Measurements from ENCODE around the gene LFNG.

Gene LFNG

GRCh38 chr7:2573761-2574160 is 54.2 kb downstream of the LFNG start:
- no peaks in the 10 kb centered on the region for H3K9me3 ChIP-seq (ENCODE audit: control insufficient read depth in 2 of 2, low read length in 2 of 2)
- peaks cover 38 to 40% of the 10 kb centered on the region in 2 donors for H3K36me3 ChIP-seq (ENCODE audit: control insufficient read depth in 2 of 2, insufficient read depth in 2 of 2, low read length in 2 of 2)
- no peak overlapping the region for H3K4me3 ChIP-seq (ENCODE audit: low read length in 2 of 2)
- H3K27ac ChIP-seq (ENCODE audit: low read depth in 2 of 2, low read length in 2 of 2) = no peak overlapping the region
- H3K27me3 ChIP-seq (ENCODE audit: control insufficient read depth in 2 of 2, insufficient read depth in 2 of 2, low read length in 2 of 2) = no peaks in the 10 kb centered on the region
- H3K4me1 ChIP-seq (ENCODE audit: control insufficient read depth in 2 of 2, insufficient read depth in 2 of 2, low read length in 2 of 2) = no peaks in the 10 kb centered on the region
- no peak overlapping the region for H3K9ac ChIP-seq (ENCODE audit: low read depth in 1 of 2, low read length in 2 of 2)

- Histone ChIP-seq H3K9ac (ENCODE audit: low read depth in 1 of 2, low read length in 2 of 2) (no peak overlapping the region), H3K4me3 (ENCODE audit: low read length in 2 of 2) (no peak overlapping the region), H3K9me3 (ENCODE audit: control insufficient read depth in 2 of 2, low read length in 2 of 2) (no peaks in the 10 kb centered on the region), H3K36me3 (ENCODE audit: control insufficient read depth in 2 of 2, insufficient read depth in 2 of 2, low read length in 2 of 2) (peaks cover 32 to 39% of the 10 kb centered on the region in 2 donors), H3K4me1 (ENCODE audit: control insufficient read depth in 2 of 2, insufficient read depth in 2 of 2, low read length in 2 of 2) (no peaks in the 10 kb centered on the region), H3K27me3 (ENCODE audit: control insufficient read depth in 2 of 2, insufficient read depth in 2 of 2, low read length in 2 of 2) (no peaks in the 10 kb centered on the region), H3K27ac (ENCODE audit: low read depth in 2 of 2, low read length in 2 of 2) (no peak overlapping the region)
Observed at GRCh38 chr7:2575046-2575732, 55.6 kb downstream of the LFNG start.

GRCh38 chr7:2575733-2576340 is 56.3 kb downstream of the LFNG start:
- Histone ChIP-seq H3K36me3 (ENCODE audit: control insufficient read depth in 2 of 2, insufficient read depth in 2 of 2, low read length in 2 of 2) (peaks cover 32 to 39% of the 10 kb centered on the region in 2 donors), H3K27ac (ENCODE audit: low read depth in 2 of 2, low read length in 2 of 2) (no peak overlapping the region), H3K4me3 (ENCODE audit: low read length in 2 of 2) (no peak overlapping the region), H3K27me3 (ENCODE audit: control insufficient read depth in 2 of 2, insufficient read depth in 2 of 2, low read length in 2 of 2) (no peaks in the 10 kb centered on the region), H3K4me1 (ENCODE audit: control insufficient read depth in 2 of 2, insufficient read depth in 2 of 2, low read length in 2 of 2) (no peaks in the 10 kb centered on the region), H3K9me3 (ENCODE audit: control insufficient read depth in 2 of 2, low read length in 2 of 2) (no peaks in the 10 kb centered on the region), H3K9ac (ENCODE audit: low read depth in 1 of 2, low read length in 2 of 2) (no peak overlapping the region)

- Histone ChIP-seq H3K4me1 (ENCODE audit: control insufficient read depth in 2 of 2, insufficient read depth in 2 of 2, low read length in 2 of 2) (no peaks in the 10 kb centered on the region), H3K9me3 (ENCODE audit: control insufficient read depth in 2 of 2, low read length in 2 of 2) (no peaks in the 10 kb centered on the region), H3K36me3 (ENCODE audit: control insufficient read depth in 2 of 2, insufficient read depth in 2 of 2, low read length in 2 of 2) (peaks cover 29 to 33% of the 10 kb centered on the region in 2 donors), H3K27me3 (ENCODE audit: control insufficient read depth in 2 of 2, insufficient read depth in 2 of 2, low read length in 2 of 2) (no peaks in the 10 kb centered on the region), H3K4me3 (ENCODE audit: low read length in 2 of 2) (no peak overlapping the region), H3K27ac (ENCODE audit: low read depth in 2 of 2, low read length in 2 of 2) (no peak overlapping the region), H3K9ac (ENCODE audit: low read depth in 1 of 2, low read length in 2 of 2) (no peak overlapping the region)
Observed at GRCh38 chr7:2576742-2577491, 57.3 kb downstream of the LFNG start.
